HCT116 (cell line): ENCODE measurements around the gene DHX30. TPM values are rescaled to one million over a fixed set of nuclear protein-coding genes. Genes with fewer than 3 reads are reported as not detected.
"Not testable (repeated sequence)": the region's sequence is repeated elsewhere in the genome, so short reads cannot be mapped to it uniquely, and the experiment has no call there.

Experiments
- ATAC-seq: fragments of 200-7000 bp; cut with Tn5 transposase; 2 replicates; pipeline ENCODE4 v1.9.1; 2020; ENCODE audit warnings: mild to moderate bottlenecking, moderate library complexity
- BruUV-seq: library from RNA; stranded (reverse); fragments of 400-500 nt; replicated peaks from 2 replicates; lab custom pipeline; 2021; lab: Mats Ljungman, UMichigan
- CTCF ChIA-PET: fragments of 300-600 bp; sonication (Branson Sonifier 250); formaldehyde crosslinking; loops from one replicate; lab custom pipeline; 2021; ENCODE audit warnings: antibody characterized with exemption; lab: Charles Lee
- POLR2A ChIA-PET: fragments of 300-600, 350-600 bp; sonication (Branson Sonifier 250); formaldehyde crosslinking; loops from one replicate; lab custom pipeline; 2021; ENCODE audit warnings: antibody characterized with exemption; lab: Charles Lee
- RAD21 ChIA-PET, 2 experiments: fragments of 300-600 bp; sonication (Branson Sonifier 250); formaldehyde crosslinking; loops; one replicate each; lab custom pipeline; 2023; ENCODE audit warnings: low total read pairs in 2 of 2; ENCODE audit not compliant: uncharacterized antibody in 2 of 2, unreplicated experiment in 2 of 2, low non-redundant PET in 1 of 2; lab: Charles Lee
- DNase-seq: peaks from one replicate; pipeline ENCODE4 v3.0.0-alpha.2; 2010; ENCODE audit warnings: low read depth, low spot score
- H2AFZ ChIP-seq: fragments of 200-600 bp; shearing (Covaris generic), sonication (generic); 2 replicates; pipeline ENCODE4 v1.6.1; 2017; ENCODE audit warnings: low read depth, mixed run types, mixed read lengths, antibody characterized with exemption, low read length; ENCODE audit not compliant: poor library complexity, severe bottlenecking
- H3K27ac ChIP-seq: 2 replicates; pipeline ENCODE4 v1.5.1; 2012; ENCODE audit warnings: low read depth, low read length
- H3K27me3 ChIP-seq: fragments of 200-600 bp; sonication (generic); 2 replicates; pipeline ENCODE4 v1.6.1; 2016; ENCODE audit warnings: mixed run types, low read length, mixed read lengths; ENCODE audit not compliant: insufficient read depth
- H3K36me3 ChIP-seq, 2 experiments: fragments of 200-500 bp in 1 of 2; fragments of 200-600 bp in 1 of 2; sonication (Bioruptor generic) in 1 of 2; sonication (generic) in 1 of 2; 2 replicates each; pipeline versions ENCODE4 v1.5.1 to v1.6.1; 2014 to 2016; ENCODE audit warnings: low read length in 2 of 2, inconsistent platforms in 1 of 2, mixed read lengths in 1 of 2, mixed run types in 1 of 2; ENCODE audit not compliant: insufficient read depth in 2 of 2, control insufficient read depth in 1 of 2
- H3K4me1 ChIP-seq, 2 experiments: fragments of 200-600 bp in 1 of 2; sonication (generic) in 1 of 2; 2 replicates each; pipeline versions ENCODE4 v1.5.1 to v1.6.1; 2012 to 2017; ENCODE audit warnings: low read length in 2 of 2, inconsistent platforms in 1 of 2, mild to moderate bottlenecking in 1 of 2, mixed read lengths in 1 of 2, mixed run types in 1 of 2, moderate library complexity in 1 of 2; ENCODE audit not compliant: insufficient read depth in 2 of 2, control insufficient read depth in 1 of 2
- H3K4me2 ChIP-seq: fragments of 200-600 bp; sonication (generic); 2 replicates; pipeline ENCODE4 v1.6.1; 2017; ENCODE audit warnings: mixed run types, low read length, mixed read lengths
- H3K4me3 ChIP-seq, 2 experiments: fragments of 200-600 bp in 1 of 2; sonication (generic) in 1 of 2; replicated peaks in 1 of 2; 2 replicates each; pipeline ENCODE4 v1.5.1; 2011 to 2016; ENCODE audit warnings: low read length in 2 of 2, control low read depth in 1 of 2, low read depth in 1 of 2, mild to moderate bottlenecking in 1 of 2, mixed read lengths in 1 of 2, mixed run types in 1 of 2
- H3K79me2 ChIP-seq: fragments of 200-600 bp; sonication (generic); 2 replicates; pipeline ENCODE4 v1.6.1; 2017; ENCODE audit warnings: mild to moderate bottlenecking, mixed run types, low read length, moderate library complexity, mixed read lengths; ENCODE audit not compliant: insufficient read depth
- H3K9ac ChIP-seq: fragments of 200-600 bp; sonication (generic); 2 replicates; pipeline ENCODE4 v1.6.1; 2016; ENCODE audit warnings: low read length, mixed read lengths
- H3K9me2 ChIP-seq: fragments of 200-600 bp; sonication (generic), shearing (Covaris generic); 2 replicates; pipeline ENCODE4 v1.6.1; 2017; ENCODE audit warnings: mixed run types, mild to moderate bottlenecking, moderate library complexity; ENCODE audit not compliant: insufficient read depth
- H3K9me3 ChIP-seq, 2 experiments: fragments of 200-500 bp in 1 of 2; fragments of 200-600 bp in 1 of 2; sonication (Bioruptor generic) in 1 of 2; sonication (generic) in 1 of 2; 2 replicates each; pipeline ENCODE4 v1.6.1; 2014 to 2017; ENCODE audit warnings: low read length in 2 of 2, mixed read lengths in 2 of 2, inconsistent platforms in 1 of 2, low read depth in 1 of 2, mild to moderate bottlenecking in 1 of 2, mixed run types in 1 of 2, moderate library complexity in 1 of 2; ENCODE audit not compliant: control insufficient read depth in 1 of 2, insufficient read depth in 1 of 2
- H4K20me1 ChIP-seq: fragments of 200-600 bp; sonication (generic), shearing (Covaris generic); 2 replicates; pipeline ENCODE4 v1.6.1; 2017; ENCODE audit warnings: mixed run types, mild to moderate bottlenecking, moderate library complexity; ENCODE audit not compliant: insufficient read depth
- ATF3 ChIP-seq: IDR thresholded peaks from 2 replicates; pipeline ENCODE4 v1.6.1; 2012
- CBX3 ChIP-seq: IDR thresholded peaks from 2 replicates; pipeline ENCODE4 v1.6.1; 2012; ENCODE audit warnings: low read depth
- CEBPB ChIP-seq: IDR thresholded peaks from 2 replicates; pipeline ENCODE4 v1.6.1; 2012; ENCODE audit warnings: low read depth
- CTCF ChIP-seq, 3 experiments: fragments of 200-600 bp in 1 of 3; sonication (generic) in 1 of 3; IDR thresholded peaks in 2 of 3; conservative IDR thresholded peaks in 1 of 3; 2 replicates each; pipeline ENCODE4 v1.5.1; 2012 to 2017; ENCODE audit warnings: low read depth in 2 of 3, low read length in 2 of 3, antibody characterized with exemption in 1 of 3, borderline replicate concordance in 1 of 3, control low read depth in 1 of 3, mild to moderate bottlenecking in 1 of 3, mixed read lengths in 1 of 3, mixed run types in 1 of 3, moderate library complexity in 1 of 3; ENCODE audit not compliant: insufficient read depth in 1 of 3
- EGR1 ChIP-seq: IDR thresholded peaks from 2 replicates; pipeline ENCODE4 v1.6.1; 2012; ENCODE audit warnings: low read depth
- ELF1 ChIP-seq: IDR thresholded peaks from 2 replicates; pipeline ENCODE4 v1.6.1; 2012; ENCODE audit warnings: low read depth, borderline replicate concordance
- FOSL1 ChIP-seq: IDR thresholded peaks from 2 replicates; pipeline ENCODE4 v1.6.1; 2012; ENCODE audit warnings: low read depth
- JUND ChIP-seq: IDR thresholded peaks from 2 replicates; pipeline ENCODE4 v1.6.1; 2012
- POLR2A ChIP-seq: IDR thresholded peaks from 2 replicates; pipeline ENCODE4 v1.7.0; 2011; ENCODE audit warnings: borderline replicate concordance; ENCODE audit not compliant: insufficient read depth, insufficient read length; ENCODE audit errors: extremely low read depth
- POLR2AphosphoS5 ChIP-seq: IDR thresholded peaks from 2 replicates; pipeline ENCODE4 v1.6.1; 2011; ENCODE audit warnings: mild to moderate bottlenecking, low read depth, low read length, moderate library complexity
- RAD21 ChIP-seq: IDR thresholded peaks from 2 replicates; pipeline ENCODE4 v1.6.1; 2012; ENCODE audit warnings: low read depth, mild to moderate bottlenecking
- SP1 ChIP-seq: IDR thresholded peaks from 2 replicates; pipeline ENCODE4 v1.6.1; 2012; ENCODE audit warnings: low read depth
- SRF ChIP-seq: IDR thresholded peaks from 2 replicates; pipeline ENCODE4 v1.6.1; 2012; ENCODE audit warnings: low read depth
- TCF7L2 ChIP-seq: IDR thresholded peaks from 2 replicates; pipeline ENCODE4 v1.7.0; 2011; ENCODE audit warnings: borderline replicate concordance, inconsistent platforms; ENCODE audit not compliant: insufficient read depth, insufficient read length; ENCODE audit errors: extremely low read depth
- YY1 ChIP-seq: IDR thresholded peaks from 2 replicates; pipeline ENCODE4 v1.6.1; 2011; ENCODE audit warnings: low read length, low read depth, moderate library complexity, mild to moderate bottlenecking; ENCODE audit not compliant: insufficient replicate concordance; ENCODE audit errors: extremely low read depth
- ZBTB33 ChIP-seq: IDR thresholded peaks from 2 replicates; pipeline ENCODE4 v1.6.1; 2011; ENCODE audit warnings: mild to moderate bottlenecking, low read length, moderate library complexity; ENCODE audit not compliant: insufficient replicate concordance; ENCODE audit errors: extremely low read depth
- ZFX ChIP-seq: fragments of 450-650 bp; IDR thresholded peaks from 2 replicates; pipeline ENCODE4 v1.6.1; 2017
- intact Hi-C: fragments of 100-400 bp; cut with micrococcal nuclease; formaldehyde crosslinking; loops from 2 replicates; pipeline ENCODE4 v1.10.0; 2022
- total RNA-seq: library from RNA; stranded (reverse); gene quantifications from one replicate; pipeline ENCODE4 v1.2.1, GENCODE V29; 2021; ENCODE audit not compliant: unreplicated experiment

DHX30 gene
- total RNA-seq, 1 experiment from 2014 or later, result 114 TPM

GRCh38 chr3:47829482-47829881 lies 26.5 kb downstream of the DHX30 start:
- POLR2A ChIA-PET, DNase-seq, CTCF ChIA-PET, H3K27me3 ChIP-seq, H2AFZ ChIP-seq, H3K4me3 ChIP-seq, ATAC-seq, RAD21 ChIA-PET, H4K20me1 ChIP-seq, H3K9ac ChIP-seq, H3K9me3 ChIP-seq, H3K27ac ChIP-seq, intact Hi-C loops, H3K9me2 ChIP-seq, BruUV-seq, H3K4me2 ChIP-seq: not testable (repeated sequence)
- Histone ChIP-seq H3K79me2 (peaks cover 79% of the 10 kb centered on the region), H3K36me3 (peaks cover 45 to 50% of the 10 kb centered on the region in 2 experiments; a peak in 3 of 4 replicates), H3K4me1 (peaks cover 7 to 16% of the 10 kb centered on the region in 2 experiments; a peak in 3 of 4 replicates)

- Histone ChIP-seq H2AFZ (no peak overlapping the region), H3K4me3 (no peak overlapping the region), H3K27me3 (no peaks in the 10 kb centered on the region), H3K9ac (no peak overlapping the region), H3K27ac (no peak overlapping the region), H3K9me3 (no peaks in the 10 kb centered on the region), H3K36me3 (peaks cover 39 to 57% of the 10 kb centered on the region in 2 experiments), H3K79me2 (peaks cover 71% of the 10 kb centered on the region), H3K4me1 (no peaks in the 10 kb centered on the region), H3K9me2 (no peaks in the 10 kb centered on the region), H3K4me2 (no peak overlapping the region), H4K20me1 (peaks cover 5% of the 10 kb centered on the region; the same call in 1 of the 2 replicates)
- peak; percentile 16; the same call in 1 of the 2 replicates for ATAC-seq
- TF ChIP-seq ATF3, result no peak
- TF ChIP-seq POLR2A, result no peak
- TF ChIP-seq ZBTB33, result no peak
- TF ChIP-seq RAD21, result no peak
- no peak for TF ChIP-seq EGR1
- TF ChIP-seq YY1, result no peak
- TF ChIP-seq POLR2AphosphoS5, result no peak
- no peak for TF ChIP-seq JUND
- TF ChIP-seq TCF7L2, result no peak
- no peak for TF ChIP-seq CTCF (IDR thresholded peaks at IDR 0.05 in 2 of 3, conservative IDR thresholded peaks at IDR 0.05 in 1 of 3; ENCODE audit: borderline replicate concordance in 1 of 3, insufficient read depth in 1 of 3, low read depth in 2 of 3, low read length in 2 of 3)
- no peak for TF ChIP-seq SRF
- no peak for TF ChIP-seq ELF1
- TF ChIP-seq ZFX, result no peak
- no peak for TF ChIP-seq FOSL1
- TF ChIP-seq CEBPB, result no peak
- TF ChIP-seq CBX3, result no peak
- no peak for TF ChIP-seq SP1
- ChIA-PET RAD21 (interaction anchor here (0.5 to 1.2 kb wide), 5 partner anchors 12 to 324 kb away, joined by 3 to 6 read pairs (median 3); no protein-coding TSS in a partner anchor), CTCF (interaction anchor here (0.7 to 4.1 kb wide), 9 partner anchors 12 to 321 kb away, joined by 3 to 47 read pairs (median 6); partner anchors contain the start of gene DHX30), POLR2A (no interaction called here)
- no TSS peak for BruUV-seq
- no peak for DNase-seq
- intact Hi-C loops, result loop anchor here (1.0 kb wide), 2 partner anchors 153 to 314 kb away; no protein-coding TSS in a partner anchor
These were observed 34.0 kb downstream of the DHX30 start for GRCh38 chr3:47836986-47837385.
